Mesenchymal stem cell (in vitro differentiated cells and primary cell): ENCODE results near the gene CAPZA1. TPM values are rescaled to one million over a fixed set of nuclear protein-coding genes. Genes with fewer than 3 reads are reported as not detected.

Experiments
- DNase-seq: peaks from one replicate; pipeline ENCODE4 v3.0.0-alpha.2; 2013
- H2AFZ ChIP-seq: one replicate; pipeline ENCODE4 v1.6.1; 2013; ENCODE audit warnings: low read depth, mild to moderate bottlenecking, control low read depth, inconsistent platforms, low read length, moderate library complexity
- H2AK5ac ChIP-seq: 2 replicates; pipeline ENCODE4 v1.6.1; 2013; ENCODE audit warnings: low read length, moderate library complexity, mild to moderate bottlenecking, inconsistent platforms; ENCODE audit not compliant: severe bottlenecking
- H2BK120ac ChIP-seq: one replicate; pipeline ENCODE4 v1.6.1; 2013; ENCODE audit warnings: low read depth, mild to moderate bottlenecking, inconsistent platforms, low read length, moderate library complexity
- H2BK12ac ChIP-seq, 2 experiments: one replicate each; pipeline ENCODE4 v1.6.1; 2013; ENCODE audit warnings: inconsistent platforms in 2 of 2, low read length in 2 of 2, mild to moderate bottlenecking in 2 of 2, moderate library complexity in 2 of 2, control low read depth in 1 of 2
- H2BK15ac ChIP-seq: one replicate; pipeline ENCODE4 v1.6.1; 2013; ENCODE audit warnings: mild to moderate bottlenecking, low read depth, inconsistent platforms; ENCODE audit not compliant: poor library complexity, severe bottlenecking
- H2BK5ac ChIP-seq: 2 replicates; pipeline ENCODE4 v1.6.1; 2013; ENCODE audit warnings: low read depth, mild to moderate bottlenecking, low read length, control low read depth, inconsistent platforms; ENCODE audit not compliant: poor library complexity, severe bottlenecking
- H3K14ac ChIP-seq, 2 experiments: one replicate each; pipeline ENCODE4 v1.6.1; 2013; ENCODE audit warnings: inconsistent platforms in 2 of 2, low read length in 2 of 2, control low read depth in 1 of 2, mild to moderate bottlenecking in 1 of 2, moderate library complexity in 1 of 2
- H3K18ac ChIP-seq, 2 experiments: one replicate each; pipeline ENCODE4 v1.6.1; 2013; ENCODE audit warnings: inconsistent platforms in 2 of 2, low read length in 2 of 2, control low read depth in 1 of 2, low read depth in 1 of 2, mild to moderate bottlenecking in 1 of 2
- H3K23ac ChIP-seq, 2 experiments: one replicate each; pipeline ENCODE4 v1.6.1; 2013; ENCODE audit warnings: inconsistent platforms in 2 of 2, low read length in 2 of 2, mild to moderate bottlenecking in 2 of 2, moderate library complexity in 2 of 2, control low read depth in 1 of 2
- H3K27ac ChIP-seq: 2 replicates; pipeline ENCODE4 v1.5.1; 2013; ENCODE audit warnings: mild to moderate bottlenecking, moderate library complexity, low read length, control low read depth, inconsistent platforms; ENCODE audit not compliant: poor library complexity, severe bottlenecking
- H3K27me3 ChIP-seq, 2 experiments: 2 replicates each; pipeline versions ENCODE4 v1.6.1 to v1.7.0; 2013; ENCODE audit warnings: low read length in 2 of 2, mild to moderate bottlenecking in 2 of 2, moderate library complexity in 2 of 2, control low read depth in 1 of 2, inconsistent platforms in 1 of 2; ENCODE audit not compliant: control insufficient read depth in 1 of 2, insufficient read depth in 1 of 2
- H3K36me3 ChIP-seq, 2 experiments: 2 replicates each; pipeline versions ENCODE4 v1.6.1 to v1.7.0; 2013; ENCODE audit warnings: low read length in 2 of 2, control low read depth in 1 of 2, inconsistent platforms in 1 of 2, low read depth in 1 of 2, mild to moderate bottlenecking in 1 of 2; ENCODE audit not compliant: insufficient read depth in 2 of 2, control insufficient read depth in 1 of 2
- H3K4ac ChIP-seq, 2 experiments: one replicate each; pipeline ENCODE4 v1.6.1; 2013; ENCODE audit warnings: inconsistent platforms in 2 of 2, low read length in 2 of 2, mild to moderate bottlenecking in 2 of 2, moderate library complexity in 2 of 2, control low read depth in 1 of 2, low read depth in 1 of 2
- H3K4me1 ChIP-seq: 2 replicates; pipeline ENCODE4 v1.6.1; 2013; ENCODE audit warnings: low read depth, low read length, control low read depth; ENCODE audit not compliant: control insufficient read depth, insufficient read depth
- H3K4me2 ChIP-seq: 2 replicates; pipeline ENCODE4 v1.6.1; 2013; ENCODE audit warnings: low read length, mild to moderate bottlenecking, inconsistent platforms; ENCODE audit not compliant: poor library complexity, severe bottlenecking
- H3K4me3 ChIP-seq, 2 experiments: 2 replicates each; pipeline versions ENCODE4 v1.5.1 to v1.7.0; 2013; ENCODE audit warnings: low read length in 2 of 2, mild to moderate bottlenecking in 2 of 2, control low read depth in 1 of 2, low read depth in 1 of 2; ENCODE audit not compliant: insufficient read depth in 1 of 2
- H3K79me1 ChIP-seq: replicated peaks from 2 replicates; pipeline ENCODE4 v1.6.1; 2013; ENCODE audit warnings: mild to moderate bottlenecking, control low read depth, low read length, inconsistent platforms; ENCODE audit not compliant: poor library complexity, severe bottlenecking
- H3K9ac ChIP-seq: 2 replicates; pipeline ENCODE4 v1.7.0; 2013; ENCODE audit warnings: mild to moderate bottlenecking, low read length, moderate library complexity
- H3K9me3 ChIP-seq: 2 replicates; pipeline ENCODE4 v1.7.0; 2013; ENCODE audit warnings: mild to moderate bottlenecking, low read length; ENCODE audit not compliant: control insufficient read depth
- H4K8ac ChIP-seq: one replicate; pipeline ENCODE4 v1.6.1; 2013; ENCODE audit warnings: inconsistent platforms, mild to moderate bottlenecking, low read length, moderate library complexity
- H4K91ac ChIP-seq: one replicate; pipeline ENCODE4 v1.6.1; 2013; ENCODE audit warnings: mild to moderate bottlenecking, low read length, inconsistent platforms
- WGBS: methylation state at CpG from one replicate; pipeline ENCODE4 v1.1.7; 2013; ENCODE audit warnings: mixed read lengths; 5-methylcytosine and 5-hydroxymethylcytosine counted together
- polyA plus RNA-seq, 2 experiments: library from polyadenylated mRNA; stranded (reverse); fragments of 200-250 nt; gene quantifications; one replicate each; pipeline ENCODE4 v1.2.3, GENCODE V29; 2013

CAPZA1 gene
- 133 TPM for polyA plus RNA-seq (2013, experiment 1 of 2)
- 140 TPM for polyA plus RNA-seq (2013, experiment 2 of 2)

GRCh38 chr1:112619518-112620376, at the start of gene CAPZA1:
Gene CAPZA1 (plus strand): TSS chr1:112619832. CDS start chr1:112619845, 13 bp downstream.
- 1% methylated on average over 32 of the region's 50 CpGs for WGBS

GRCh38 chr1:112575154-112575804, 44.4 kb upstream of the CAPZA1 start:
- Histone ChIP-seq H4K91ac (no peak overlapping the region), H3K27me3 (no peaks in the 10 kb centered on the region), H2AFZ (no peak overlapping the region), H2AK5ac (no peak overlapping the region), H3K36me3 (peaks cover 19 to 65% of the 10 kb centered on the region in 2 experiments), H2BK5ac (no peak overlapping the region), H3K4me1 (no peaks in the 10 kb centered on the region), H2BK120ac (no peak overlapping the region), H3K79me1 (peaks cover 3% of the 10 kb centered on the region), H2BK12ac (no peak overlapping the region), H2BK15ac (no peak overlapping the region), H3K9ac (no peak overlapping the region), H3K9me3 (no peaks in the 10 kb centered on the region), H3K27ac (peak overlapping the region; percentile 32), H3K18ac (no peak overlapping the region), H3K23ac (no peak overlapping the region), H3K14ac (no peak overlapping the region), H3K4me2 (no peak overlapping the region), H3K4ac (no peak overlapping the region), H3K4me3 (no peak overlapping the region), H4K8ac (no peak overlapping the region)
- DNase-seq = peak; percentile 97
- 40% methylated on average over 5 of the region's 8 CpGs for WGBS

More at GRCh38 chr1:112619518-112620376, at the start of gene CAPZA1:
- Histone ChIP-seq H2BK15ac (peak within 1 kb of the TSS; percentile 63), H3K36me3 (peaks cover 6 to 13% of the 10 kb centered on the region in 2 experiments), H3K9me3 (no peaks in the 10 kb centered on the region), H2AK5ac (peak within 1 kb of the TSS; percentile 95), H4K8ac (peak within 1 kb of the TSS; percentile 97), H3K9ac (peak within 1 kb of the TSS; percentile 100), H4K91ac (peak within 1 kb of the TSS; percentile 98), H3K4me2 (peak within 1 kb of the TSS; percentile 81), H2BK12ac (no peak within 1 kb of the TSS), H3K18ac (peak within 1 kb of the TSS; percentile 95 to 99), H3K4me1 (peaks cover 4% of the 10 kb centered on the region), H3K27me3 (no peaks in the 10 kb centered on the region), H3K4ac (peak within 1 kb of the TSS; percentile 95 to 99), H2BK120ac (peak within 1 kb of the TSS; percentile 97), H3K23ac (peak within 1 kb of the TSS in 1 of 2 experiments; percentile 65), H2AFZ (peak within 1 kb of the TSS; percentile 39), H3K27ac (peak within 1 kb of the TSS; percentile 96), H2BK5ac (peak within 1 kb of the TSS; percentile 83), H3K14ac (peak within 1 kb of the TSS in 1 of 2 experiments; percentile 91), H3K4me3 (peak within 1 kb of the TSS; percentile 81 to 97), H3K79me1 (peaks cover 3% of the 10 kb centered on the region)
- peak; percentile 95 for DNase-seq

- Histone ChIP-seq H3K4ac (peak overlapping the region in 1 of 2 experiments; percentile 28), H3K4me2 (no peak overlapping the region), H3K27me3 (no peaks in the 10 kb centered on the region), H3K4me1 (no peaks in the 10 kb centered on the region), H3K4me3 (no peak overlapping the region), H2BK12ac (peak overlapping the region in 1 of 2 experiments; percentile 28), H2AFZ (no peak overlapping the region), H3K18ac (peak overlapping the region in 1 of 2 experiments; percentile 40), H4K91ac (no peak overlapping the region), H3K14ac (no peak overlapping the region), H2BK120ac (no peak overlapping the region), H2BK5ac (peak overlapping the region; percentile 51), H3K9me3 (no peaks in the 10 kb centered on the region), H2BK15ac (no peak overlapping the region), H3K9ac (no peak overlapping the region), H3K79me1 (peaks cover 3% of the 10 kb centered on the region), H3K23ac (no peak overlapping the region), H3K36me3 (peaks cover 16 to 68% of the 10 kb centered on the region in 2 experiments), H3K27ac (peak overlapping the region; percentile 66), H4K8ac (no peak overlapping the region), H2AK5ac (peak overlapping the region; percentile 91)
- 78% methylated on average over 2 of the region's 3 CpGs for WGBS
- DNase-seq = no peak
Observed at GRCh38 chr1:112576240-112576639, 43.4 kb upstream of the CAPZA1 start.
